Measurements from ENCODE around the gene PLD1.

DNA sequence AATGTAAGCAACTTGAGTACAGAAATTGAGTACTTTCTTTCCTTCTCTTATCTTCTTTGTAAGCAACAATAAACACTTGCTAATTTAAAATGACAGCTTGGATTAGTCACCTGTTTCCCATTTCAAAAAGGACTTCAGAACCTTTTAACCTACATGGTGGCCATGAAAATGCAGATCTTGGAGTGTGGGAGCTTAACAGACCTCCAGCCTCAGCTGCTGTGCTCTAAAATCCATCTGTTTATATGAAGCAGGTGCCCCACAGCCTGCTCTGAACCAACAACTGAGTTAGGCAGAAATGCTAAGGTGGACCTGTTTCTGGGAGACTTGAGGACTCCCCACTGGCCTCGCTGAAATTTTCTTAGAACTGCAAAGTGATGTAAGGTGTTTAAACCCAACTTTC, 259.0 kb downstream of the PLD1 start:
- TF ChIP-seq, protein P1, sequence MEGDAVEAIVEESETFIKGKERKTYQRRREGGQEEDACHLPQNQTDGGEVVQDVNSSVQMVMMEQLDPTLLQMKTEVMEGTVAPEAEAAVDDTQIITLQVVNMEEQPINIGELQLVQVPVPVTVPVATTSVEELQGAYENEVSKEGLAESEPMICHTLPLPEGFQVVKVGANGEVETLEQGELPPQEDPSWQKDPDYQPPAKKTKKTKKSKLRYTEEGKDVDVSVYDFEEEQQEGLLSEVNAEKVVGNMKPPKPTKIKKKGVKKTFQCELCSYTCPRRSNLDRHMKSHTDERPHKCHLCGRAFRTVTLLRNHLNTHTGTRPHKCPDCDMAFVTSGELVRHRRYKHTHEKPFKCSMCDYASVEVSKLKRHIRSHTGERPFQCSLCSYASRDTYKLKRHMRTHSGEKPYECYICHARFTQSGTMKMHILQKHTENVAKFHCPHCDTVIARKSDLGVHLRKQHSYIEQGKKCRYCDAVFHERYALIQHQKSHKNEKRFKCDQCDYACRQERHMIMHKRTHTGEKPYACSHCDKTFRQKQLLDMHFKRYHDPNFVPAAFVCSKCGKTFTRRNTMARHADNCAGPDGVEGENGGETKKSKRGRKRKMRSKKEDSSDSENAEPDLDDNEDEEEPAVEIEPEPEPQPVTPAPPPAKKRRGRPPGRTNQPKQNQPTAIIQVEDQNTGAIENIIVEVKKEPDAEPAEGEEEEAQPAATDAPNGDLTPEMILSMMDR (IDR thresholded peaks at IDR 0.05): no peak
- no peak for TF ChIP-seq EP300 (IDR thresholded peaks at IDR 0.05)

Data from gastroesophageal sphincter (tissue), 3 donors.